ACHN (cell line): Measurements from ENCODE around the gene ARPC4.
"Not testable (repeated sequence)": the region's sequence is repeated elsewhere in the genome, so short reads cannot be mapped to it uniquely, and the experiment has no call there.

Source experiments
- DNase-seq: peaks from one replicate; pipeline ENCODE4 v3.0.0-alpha.2; 2015
- in situ Hi-C: cut with HindIII; loops from 2 replicates; pipeline ENCODE4 v1.10.0; 2017; ENCODE audit warnings: low sequenced_read_pairs, low pct_ligation_motif_present, low pct_unique_long_range_greater_than_20kb

ARPC4 gene

GRCh38 chr3:9769012-9769411 lies 23.9 kb upstream of the ARPC4 start:
- in situ Hi-C loops: no loop called here
- DNase-seq: no peak

GRCh38 chr3:9769426-9770275 lies 23.2 kb upstream of the ARPC4 start, which contains the start of gene CAMK1:
Gene CAMK1, minus strand, starts transcription at chr3:9769947. Its CDS starts 2,198 bp downstream, at chr3:9767749.
- peak; percentile 75 for DNase-seq
- in situ Hi-C loops: no loop called here

- no peak for DNase-seq
- in situ Hi-C loops: no loop called here
These were observed 22.5 kb upstream of the ARPC4 start for GRCh38 chr3:9770276-9770812.

GRCh38 chr3:9771007-9771406 lies 21.9 kb upstream of the ARPC4 start:
- DNase-seq, in situ Hi-C loops: not testable (repeated sequence)

GRCh38 chr3:9776896-9777693 lies 15.8 kb upstream of the ARPC4 start:
- DNase-seq: no peak
- in situ Hi-C loops: no loop called here

GRCh38 chr3:9777694-9778021 lies 15.2 kb upstream of the ARPC4 start:
- no peak for DNase-seq
- in situ Hi-C loops: no loop called here

GRCh38 chr3:9778143-9779074 lies 14.5 kb upstream of the ARPC4 start:
- peak; percentile 25 for DNase-seq

GRCh38 chr3:9779075-9779593 lies 13.7 kb upstream of the ARPC4 start:
- no peak for DNase-seq
- in situ Hi-C loops: no loop called here

More at GRCh38 chr3:9778143-9779074, 14.5 kb upstream of the ARPC4 start:
- in situ Hi-C loops: no loop called here

- in situ Hi-C loops: no loop called here
- DNase-seq: peak; percentile 10
These were observed 13.0 kb upstream of the ARPC4 start for GRCh38 chr3:9779721-9780457.

- DNase-seq: peak; percentile 82
These were observed 12.4 kb upstream of the ARPC4 start for GRCh38 chr3:9780458-9780812.

GRCh38 chr3:9780910-9781309 lies 12.0 kb upstream of the ARPC4 start:
- no peak for DNase-seq
- in situ Hi-C loops: no loop called here

More at GRCh38 chr3:9780458-9780812, 12.4 kb upstream of the ARPC4 start:
- in situ Hi-C loops: no loop called here

GRCh38 chr3:9781551-9781950 lies 11.3 kb upstream of the ARPC4 start:
- DNase-seq: no peak
- in situ Hi-C loops: no loop called here

GRCh38 chr3:9781978-9782603 lies 10.8 kb upstream of the ARPC4 start:
- DNase-seq: no peak
- in situ Hi-C loops: no loop called here

- DNase-seq: no peak
These were observed 10.1 kb upstream of the ARPC4 start for GRCh38 chr3:9782770-9783169.

GRCh38 chr3:9783954-9784353 lies 8.9 kb upstream of the ARPC4 start:
- in situ Hi-C loops: no loop called here
- DNase-seq: no peak

More at GRCh38 chr3:9782770-9783169, 10.1 kb upstream of the ARPC4 start:
- in situ Hi-C loops: no loop called here

GRCh38 chr3:9784965-9785364 lies 7.9 kb upstream of the ARPC4 start:
- in situ Hi-C loops: no loop called here

GRCh38 chr3:9785602-9786001 lies 7.3 kb upstream of the ARPC4 start:
- in situ Hi-C loops: no loop called here
- DNase-seq: no peak

More at GRCh38 chr3:9784965-9785364, 7.9 kb upstream of the ARPC4 start:
- no peak for DNase-seq
